GM19328 (cell line): ENCODE results near the gene UBR3.
"Not testable (repeated sequence)": the region's sequence is repeated elsewhere in the genome, so short reads cannot be mapped to it uniquely, and the experiment has no call there.

Experiments
- ATAC-seq: cut with Tn5 transposase; IDR thresholded peaks from one replicate; pipeline ENCODE4 v1.9.1; 2021; ENCODE audit warnings: mild to moderate bottlenecking, moderate library complexity; ENCODE audit not compliant: unreplicated experiment

UBR3 gene

DNA sequence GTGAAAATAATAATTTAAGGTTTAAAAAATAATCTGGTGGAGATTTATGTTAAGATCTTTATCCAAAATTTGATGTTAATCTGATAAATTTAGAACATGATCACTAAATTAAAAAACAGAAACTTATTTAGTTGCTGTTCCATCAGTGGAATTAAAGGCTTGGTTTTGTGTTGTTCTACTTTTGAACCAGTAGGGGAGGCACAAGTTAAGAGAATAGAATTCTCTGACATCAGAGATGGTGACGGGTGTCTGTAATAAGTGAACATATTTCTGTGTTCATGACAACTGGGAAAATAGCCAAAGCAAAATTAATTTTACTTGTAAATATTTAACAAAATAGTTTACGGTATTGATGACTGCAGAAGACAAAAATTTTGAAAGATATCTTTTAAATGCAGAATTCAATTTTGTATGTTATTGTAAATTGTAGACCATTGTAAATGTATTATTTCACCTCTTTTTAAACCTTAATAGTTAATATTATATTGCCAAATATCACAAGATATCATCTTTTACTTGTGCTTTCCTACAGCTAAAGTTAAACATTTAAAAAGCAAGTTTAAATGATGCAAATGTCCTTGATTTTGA is 106.0 kb downstream of the UBR3 start:
- no peak for ATAC-seq

DNA sequence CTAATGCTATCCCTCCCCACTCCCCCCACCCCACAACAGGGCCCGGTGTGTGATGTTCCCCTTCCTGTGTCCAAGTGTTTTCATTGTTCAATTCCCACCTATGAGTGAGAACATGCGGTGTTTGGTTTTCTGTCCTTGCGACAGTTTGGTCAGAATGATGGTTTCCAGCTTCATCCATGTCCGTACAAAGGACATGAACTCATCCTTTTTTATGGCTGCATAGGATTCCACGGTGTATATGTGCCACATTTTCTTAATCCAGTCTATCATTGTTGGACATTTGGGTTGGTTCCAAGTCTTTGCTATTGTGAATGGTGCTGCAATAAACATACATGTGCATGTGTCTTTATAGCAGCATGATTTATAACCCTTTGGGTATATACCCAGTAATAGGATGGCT is 109.4 kb downstream of the UBR3 start:
- ATAC-seq = not testable (repeated sequence)

DNA sequence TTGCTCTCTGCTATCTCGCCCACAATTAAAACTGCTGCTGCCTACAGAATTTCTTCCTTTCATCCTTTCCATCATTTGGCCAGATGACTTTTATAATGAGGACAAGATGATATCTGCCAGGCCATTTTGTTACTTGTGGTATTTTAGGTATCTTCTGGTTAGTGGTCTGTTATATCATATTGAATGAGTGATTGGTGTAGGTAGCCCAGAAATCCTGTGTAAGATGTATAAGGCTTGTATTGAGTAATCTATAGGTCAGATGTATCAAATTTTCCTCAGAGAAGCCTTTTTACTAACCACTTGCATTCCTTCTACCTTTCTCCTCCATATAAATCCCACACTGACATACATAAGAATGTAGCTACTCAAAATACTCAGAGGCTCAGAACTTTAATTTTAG is 118.3 kb downstream of the UBR3 start:
- no peak for ATAC-seq

DNA sequence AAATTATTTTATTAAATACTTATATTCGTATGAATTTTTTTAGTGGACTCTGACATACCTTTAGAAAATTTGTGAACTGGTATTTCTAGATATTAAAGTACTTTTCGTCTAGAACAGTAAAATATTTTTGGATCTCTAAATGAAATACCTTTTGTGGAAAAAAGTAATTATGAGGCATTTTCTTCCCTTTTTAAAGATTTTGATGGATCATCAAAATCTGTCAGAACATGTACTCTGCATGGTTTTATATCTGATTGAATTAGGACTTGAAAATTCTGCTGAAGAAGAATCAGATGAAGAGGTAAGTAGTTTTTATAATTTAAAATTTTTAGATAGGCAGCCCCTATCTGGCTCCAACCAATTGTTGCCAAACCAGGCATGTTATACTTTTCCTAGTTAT is 118.8 kb downstream of the UBR3 start:
- no peak for ATAC-seq

DNA sequence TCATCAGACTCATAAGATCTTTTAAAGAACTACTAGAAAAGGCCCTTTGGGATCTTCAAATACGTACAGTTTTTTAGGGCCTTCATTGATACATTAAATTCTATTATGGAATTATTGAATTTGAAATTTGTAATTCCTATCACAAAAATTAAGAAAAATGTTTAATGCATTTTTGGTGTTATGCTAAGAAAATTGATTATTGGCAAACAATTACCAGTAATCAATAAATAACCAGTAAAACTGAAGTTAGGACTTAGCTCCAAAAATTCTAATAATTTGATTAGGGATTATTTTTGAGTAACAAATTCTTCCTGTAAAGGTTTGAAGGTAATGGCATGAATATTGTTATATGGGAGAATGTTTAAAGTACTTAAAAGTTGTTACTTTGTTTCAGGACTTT is 119.3 kb downstream of the UBR3 start:
- ATAC-seq = no peak

DNA sequence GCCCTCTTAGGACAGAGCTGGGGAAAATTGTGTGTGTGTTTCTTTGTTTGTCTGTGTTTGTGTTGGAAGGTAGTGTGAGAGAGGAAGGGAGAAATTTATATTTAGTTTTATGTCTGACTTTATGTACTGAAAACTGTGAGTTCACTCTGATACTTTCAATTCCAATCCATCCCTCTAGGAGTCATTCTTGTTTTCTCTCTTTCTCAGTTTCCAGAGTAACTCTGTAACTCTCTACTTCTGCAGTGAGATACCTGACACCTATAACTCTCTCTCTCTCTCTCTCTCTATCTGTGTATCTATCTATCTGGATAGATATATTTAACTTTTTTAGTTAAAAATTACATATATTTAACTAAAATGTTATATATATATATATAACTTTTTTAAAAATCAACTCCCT is 128.7 kb downstream of the UBR3 start:
- no peak for ATAC-seq

DNA sequence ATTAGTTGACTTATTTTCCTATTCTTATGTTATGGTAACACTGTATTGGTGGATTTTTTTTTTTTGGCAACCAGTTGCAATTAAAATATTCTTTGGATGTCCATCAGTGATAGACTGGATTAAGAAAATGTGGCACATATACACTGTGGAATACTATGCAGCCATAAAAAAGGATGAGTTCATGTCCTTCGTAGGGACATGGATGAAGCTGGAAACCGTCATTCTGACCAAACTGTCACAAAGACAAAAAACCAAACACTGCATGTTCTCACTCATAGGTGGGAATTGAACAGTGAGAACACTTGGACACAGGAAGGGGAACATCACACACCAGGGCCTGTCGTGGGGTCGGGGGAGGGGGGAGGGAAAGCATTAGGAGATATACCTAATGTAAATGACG is 130.0 kb downstream of the UBR3 start:
- ATAC-seq = not testable (repeated sequence)

DNA sequence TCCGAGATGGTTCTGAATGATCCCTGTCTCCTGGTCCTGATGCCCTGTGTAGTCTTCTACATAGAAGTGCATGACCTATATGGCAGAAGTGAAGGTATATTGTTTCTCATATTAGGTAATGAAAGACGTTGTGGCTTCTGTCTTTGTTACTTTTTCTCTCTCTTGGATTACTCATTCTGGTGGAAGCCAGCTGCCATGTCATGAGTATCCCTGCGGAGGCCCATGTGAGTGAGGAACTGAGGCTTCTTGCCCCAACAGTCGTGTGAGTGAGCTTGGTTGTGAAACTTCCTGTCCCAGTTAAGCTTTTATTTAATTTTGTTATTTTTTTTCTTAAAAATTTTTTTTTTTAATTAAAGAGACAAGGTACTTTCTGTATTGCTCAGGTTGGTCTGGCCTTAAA is 134.7 kb downstream of the UBR3 start:
- ATAC-seq = no peak

DNA sequence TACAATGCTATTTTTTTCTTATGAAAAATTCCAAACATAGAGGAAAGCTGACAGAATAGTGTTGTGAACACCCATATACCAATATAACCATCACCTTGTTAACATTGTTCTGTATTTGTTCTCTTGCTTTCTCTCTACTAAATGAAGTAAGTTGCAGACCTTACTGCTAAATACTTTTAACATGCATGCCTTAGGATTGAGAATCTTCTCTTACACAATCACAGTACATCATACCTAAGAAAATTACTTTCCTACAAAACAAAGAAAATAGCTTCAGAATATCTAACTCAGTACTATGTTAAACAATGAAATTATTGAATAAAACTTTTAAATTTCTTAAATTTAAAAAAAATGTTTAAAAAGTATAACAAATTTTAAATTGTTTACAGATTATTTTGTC is 136.5 kb downstream of the UBR3 start:
- ATAC-seq = no peak

DNA sequence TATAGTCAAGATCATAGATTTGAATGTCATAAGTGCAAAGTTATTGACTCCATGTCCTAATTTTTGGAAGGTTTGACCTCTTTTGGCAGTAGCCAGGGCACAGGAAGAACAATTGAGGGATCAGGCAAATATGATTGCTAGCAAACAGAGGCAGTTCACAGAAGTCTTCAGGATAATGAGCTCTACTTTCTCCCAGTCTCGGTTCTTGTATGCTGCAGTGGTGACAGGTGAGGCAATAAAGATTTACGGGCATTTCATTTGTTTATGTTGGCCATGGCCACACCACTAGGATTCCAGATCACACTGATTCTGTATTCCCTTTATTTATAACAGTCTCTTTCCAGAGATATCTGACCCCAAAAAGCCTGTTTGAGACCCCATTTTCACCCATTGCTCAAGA is 137.5 kb downstream of the UBR3 start:
- ATAC-seq = no peak

DNA sequence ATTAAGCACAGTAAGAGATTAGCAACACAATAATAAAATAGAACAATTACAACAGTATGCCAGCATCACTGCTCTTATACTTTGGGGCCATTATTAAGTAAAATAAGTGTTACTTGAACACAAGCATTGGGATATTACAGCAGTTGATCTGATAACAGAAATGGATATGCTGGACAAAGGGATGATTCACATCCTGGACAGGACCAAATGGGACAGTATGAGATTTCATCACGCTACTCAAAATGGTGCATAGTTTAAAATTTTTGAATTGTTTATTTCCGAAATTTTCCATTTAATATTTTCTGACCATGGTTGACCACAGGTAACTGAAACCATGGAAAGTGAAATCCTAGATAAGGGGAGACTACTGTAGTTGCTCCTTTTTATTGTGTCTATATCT is 138.2 kb downstream of the UBR3 start:
- no peak for ATAC-seq

DNA sequence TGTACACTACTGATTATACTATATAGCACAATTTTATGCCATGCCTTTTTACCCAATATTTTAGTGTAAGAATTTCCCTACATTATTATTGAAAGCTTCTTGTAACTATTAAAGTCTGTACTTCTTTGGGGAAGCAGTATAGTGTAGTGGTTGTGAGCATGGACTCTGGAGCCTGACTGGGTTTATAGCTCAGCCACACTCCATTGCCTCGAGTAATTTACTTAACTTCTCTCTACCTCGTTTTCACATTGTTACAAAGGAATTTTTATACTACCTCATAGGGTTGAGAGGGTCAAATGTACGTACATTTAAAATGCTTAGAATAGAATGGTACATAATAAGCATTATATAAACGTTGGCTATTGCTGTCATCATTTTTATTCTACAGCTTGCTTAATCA is 139.2 kb downstream of the UBR3 start:
- ATAC-seq = no peak

DNA sequence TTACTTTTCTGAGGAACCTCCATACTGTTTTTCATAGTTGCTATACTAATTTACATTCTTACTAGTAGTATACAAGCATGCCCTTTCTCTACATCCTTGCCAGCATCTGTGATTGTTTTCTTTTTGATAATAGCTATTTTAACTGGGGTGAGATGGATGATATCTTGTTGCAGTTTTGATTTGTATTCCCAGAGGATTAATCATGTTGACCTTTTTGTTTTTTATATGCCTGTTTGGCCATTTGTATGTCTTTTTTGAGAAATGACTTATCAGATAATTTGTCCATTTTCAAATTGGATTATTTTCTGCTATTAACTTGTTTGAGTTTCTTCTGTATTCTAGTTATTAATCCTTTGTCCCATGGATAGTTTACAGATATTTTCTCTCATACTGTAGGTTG is 141.5 kb downstream of the UBR3 start:
- ATAC-seq = no peak

DNA sequence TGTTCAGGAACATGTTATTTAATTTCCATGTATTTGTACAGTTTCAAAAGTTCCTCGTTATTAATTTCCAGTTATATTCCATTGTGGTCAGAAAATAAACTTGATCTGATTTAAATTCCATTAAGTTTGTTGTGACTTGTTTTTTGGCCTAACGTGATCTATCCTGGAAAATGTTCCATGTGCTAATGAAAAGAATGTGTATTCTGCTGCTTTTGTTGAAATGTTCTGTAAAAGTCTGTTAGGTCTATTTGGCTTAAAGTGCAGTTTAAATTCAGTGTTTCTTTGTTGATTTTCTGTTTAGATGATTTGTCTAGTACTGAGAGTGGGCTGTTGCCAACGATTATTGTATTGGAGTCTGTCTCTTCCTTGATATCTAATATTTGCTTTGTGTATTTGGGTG is 148.0 kb downstream of the UBR3 start:
- ATAC-seq = no peak

DNA sequence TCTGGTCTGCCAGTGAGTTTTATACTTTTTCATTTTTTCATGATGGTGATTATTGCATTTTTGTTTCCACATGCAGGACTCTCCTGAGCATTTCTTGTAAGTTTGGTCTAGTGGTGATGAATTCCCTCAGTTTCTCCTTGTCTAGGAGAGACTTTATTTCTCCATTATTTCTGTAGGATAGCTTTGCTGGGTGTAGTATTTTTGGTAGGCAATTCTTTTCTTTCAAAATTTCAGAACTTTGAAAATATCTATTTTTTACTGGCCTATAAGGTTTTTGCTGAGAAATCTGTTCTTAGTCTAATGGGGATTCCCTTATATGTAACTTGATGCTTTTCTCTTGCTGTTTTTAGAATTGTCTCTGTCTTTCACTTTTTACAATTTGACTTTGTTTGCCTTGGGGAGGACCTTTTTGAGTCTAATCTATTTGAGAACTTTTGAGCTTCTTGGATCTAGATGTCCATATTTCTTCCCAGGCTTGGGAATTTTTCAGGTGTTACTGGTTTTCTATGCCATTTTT is 149.1 kb downstream of the UBR3 start:
- no peak for ATAC-seq

DNA sequence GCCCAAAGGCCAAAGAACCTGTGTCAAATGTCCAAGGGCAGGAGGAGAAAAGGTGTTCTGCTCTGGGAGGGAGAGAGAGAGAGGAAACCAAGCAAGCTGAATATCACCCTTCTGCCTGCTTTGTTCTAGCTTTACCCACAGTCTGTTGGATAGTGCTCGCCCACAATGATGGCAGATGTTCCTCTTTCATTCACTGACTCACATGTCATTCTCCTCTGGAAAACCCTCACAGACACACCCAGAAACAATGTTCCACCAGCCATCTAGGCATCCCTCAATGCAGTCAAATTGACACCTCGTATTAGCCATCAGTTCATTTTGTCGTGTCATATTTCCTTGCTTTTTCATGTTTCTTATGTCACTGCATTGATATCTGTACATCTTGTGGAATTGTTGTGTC is 150.3 kb downstream of the UBR3 start:
- no peak for ATAC-seq

DNA sequence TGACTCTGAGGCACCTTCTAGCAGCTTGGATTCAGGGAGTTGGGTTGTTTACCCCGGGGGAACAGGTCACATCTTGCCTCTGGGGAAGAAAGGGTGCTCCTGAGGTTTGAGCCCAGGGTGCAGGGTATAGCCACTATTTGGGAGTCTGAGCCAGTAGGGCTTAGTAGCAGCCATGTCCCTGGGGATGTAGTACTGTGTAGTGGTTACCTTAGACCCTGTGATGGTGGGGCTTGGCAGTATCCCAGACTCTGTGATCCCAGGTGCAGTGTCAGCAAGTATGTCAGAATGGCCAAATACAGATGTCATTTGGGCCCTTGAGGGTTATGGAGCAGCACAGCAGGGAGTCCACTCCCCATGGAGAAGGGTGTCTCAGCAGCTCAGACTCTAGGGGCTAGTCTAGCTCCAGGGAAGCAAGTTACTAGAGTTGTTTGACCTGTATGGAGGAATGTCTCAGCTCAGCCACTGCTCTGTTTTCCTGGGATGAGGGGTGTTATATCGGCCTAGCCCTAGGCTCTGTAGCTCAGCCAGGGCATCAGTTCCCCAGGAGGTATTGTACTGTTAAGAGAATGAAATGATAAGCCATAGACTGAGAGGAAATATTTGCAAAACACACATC is 151.3 kb downstream of the UBR3 start:
- no peak for ATAC-seq

DNA sequence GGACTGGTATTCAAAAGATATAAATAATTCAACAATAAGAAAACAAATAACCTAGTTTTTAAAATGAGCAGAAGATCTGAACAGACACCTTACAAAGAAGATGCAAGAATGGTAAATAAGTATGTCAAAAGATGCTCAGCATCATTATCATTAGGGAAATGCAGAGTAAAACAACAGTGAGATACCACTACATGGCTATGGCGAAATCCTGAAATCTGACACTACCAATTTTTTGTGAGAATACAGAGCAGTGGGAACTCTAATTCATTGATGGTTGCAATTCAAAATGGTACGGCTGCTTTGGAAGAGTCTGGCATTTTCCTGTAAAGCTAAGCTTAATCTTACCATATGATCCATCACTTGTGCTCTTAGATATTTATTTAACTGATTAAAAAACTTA is 151.8 kb downstream of the UBR3 start:
- ATAC-seq = no peak

DNA sequence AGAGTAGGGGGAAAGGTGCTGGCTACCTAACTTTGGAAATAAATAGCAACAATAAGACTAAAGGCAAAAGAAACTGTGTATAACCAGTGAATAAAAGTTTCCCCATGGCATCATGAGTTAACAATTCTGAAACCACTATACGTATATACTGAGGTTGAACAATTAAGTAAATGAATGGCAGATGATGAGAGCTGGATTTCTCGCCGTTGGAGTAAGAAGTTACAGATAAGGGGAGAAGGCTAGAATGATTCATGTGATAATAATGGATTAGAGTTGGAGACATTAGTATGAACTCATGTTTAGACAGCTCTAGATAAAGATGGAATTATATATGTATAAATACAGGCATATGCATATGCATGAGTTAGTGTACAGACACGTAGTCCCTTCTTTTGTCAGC is 152.7 kb downstream of the UBR3 start:
- ATAC-seq = no peak

DNA sequence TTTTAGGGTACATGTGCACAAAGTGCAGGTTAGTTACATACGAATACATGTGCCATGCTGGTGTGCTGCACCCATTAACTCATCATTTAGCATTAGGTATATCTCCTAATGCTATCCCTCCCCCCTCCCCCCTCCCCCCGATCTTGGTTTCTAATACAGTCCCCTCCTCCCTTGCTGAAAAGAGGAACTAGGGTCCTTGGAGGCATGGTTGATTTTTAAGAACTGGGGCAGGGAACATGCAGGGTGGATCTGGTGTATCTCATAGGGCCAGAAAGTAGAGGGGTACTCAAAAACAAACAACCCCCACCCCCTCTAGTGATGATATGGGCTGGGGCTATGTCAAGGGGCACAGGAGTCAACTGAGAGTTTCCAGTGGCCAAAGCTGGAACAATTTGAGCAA is 153.4 kb downstream of the UBR3 start:
- ATAC-seq = no peak

DNA sequence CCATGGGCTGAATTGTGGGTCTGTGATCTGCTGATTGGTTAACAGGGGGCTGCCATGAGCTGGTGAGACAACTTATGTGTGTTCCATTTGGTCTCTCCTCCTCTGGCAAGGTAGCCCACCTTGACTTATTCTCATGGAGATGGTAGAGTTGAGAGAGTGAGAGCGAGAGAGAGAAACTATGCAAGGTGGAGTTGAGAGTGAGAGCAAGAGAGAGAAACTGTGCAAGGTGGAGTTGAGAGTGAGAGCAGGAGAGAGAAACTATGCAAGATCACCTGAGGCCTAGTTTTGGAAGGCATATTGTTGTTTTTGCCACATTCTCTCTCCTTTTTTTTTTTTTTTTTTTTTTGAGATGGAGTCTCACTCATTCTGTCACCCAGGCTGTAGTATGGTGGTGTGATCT is 155.7 kb downstream of the UBR3 start:
- no peak for ATAC-seq

DNA sequence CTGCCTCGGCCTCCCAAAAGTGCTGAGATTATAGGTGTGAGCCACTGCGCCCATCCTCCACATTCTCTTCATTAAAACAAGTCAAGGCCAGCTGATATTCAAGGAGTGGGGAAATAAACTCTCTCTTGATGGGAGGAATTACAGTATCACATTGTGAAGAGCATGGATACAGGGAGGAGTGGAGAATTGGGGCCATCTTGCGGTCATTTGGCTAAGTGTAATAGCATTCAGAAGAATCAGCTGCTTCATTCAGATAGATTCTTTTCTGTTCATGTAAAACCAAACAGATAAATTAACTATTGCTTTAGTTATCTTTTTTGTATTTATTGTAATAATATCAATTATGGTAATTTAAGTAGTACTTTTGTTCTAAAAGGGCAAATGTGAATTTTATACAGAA is 156.3 kb downstream of the UBR3 start:
- no peak for ATAC-seq

DNA sequence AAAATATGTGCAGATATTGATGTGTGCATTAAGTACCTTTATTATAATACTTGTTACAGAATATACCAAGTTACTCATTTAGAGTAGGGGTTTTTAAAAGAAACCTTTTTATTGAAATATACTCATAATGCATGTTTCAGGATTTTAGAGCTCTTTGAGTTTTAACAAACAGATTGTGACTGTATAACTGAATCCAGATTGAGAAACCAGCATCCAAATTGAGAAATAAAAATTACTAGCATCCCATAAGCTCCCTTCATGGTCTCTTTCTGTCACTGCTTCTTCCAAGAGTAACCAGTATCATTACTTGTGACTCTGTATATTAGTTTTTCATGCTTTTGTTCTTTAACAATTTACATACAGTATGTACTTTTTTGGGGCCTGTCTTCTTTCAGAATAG is 156.9 kb downstream of the UBR3 start:
- no peak for ATAC-seq
